Right atrium auricular region (tissue), 2 donors: ENCODE results near the gene TRMT10B. TPM values are rescaled to one million over a fixed set of nuclear protein-coding genes. Genes with fewer than 3 reads are reported as not detected.
"Not testable (repeated sequence)": the region's sequence is repeated elsewhere in the genome, so short reads cannot be mapped to it uniquely, and the experiment has no call there.

Experiments
- DNase-seq: peaks from one replicate; pipeline ENCODE4 v3.0.0-alpha.2; 2019; ENCODE audit warnings: low spot score
- H3K27ac ChIP-seq, 2 donors: fragments of 200-600 bp; sonication (generic); 1 replicate in 1 of 2; 2 replicates in 1 of 2; pipeline ENCODE4 v1.5.1; 2016 to 2019
- H3K27me3 ChIP-seq, 2 donors: fragments of 200-600 bp; sonication (generic); one replicate each; pipeline versions ENCODE4 v1.5.1 to v1.6.0; 2017 to 2019
- H3K36me3 ChIP-seq: fragments of 200-600 bp; sonication (generic); one replicate; pipeline ENCODE4 v1.5.1; 2016
- H3K4me1 ChIP-seq, 2 donors: fragments of 200-600 bp; sonication (generic); one replicate each; pipeline versions ENCODE4 v1.5.1 to v1.6.0; 2017 to 2019
- H3K4me3 ChIP-seq, 2 donors: fragments of 200-600 bp; sonication (generic); 1 replicate in 1 of 2; 2 replicates in 1 of 2; pipeline ENCODE4 v1.5.1; 2017 to 2019; ENCODE audit warnings: mild to moderate bottlenecking in 1 of 2, moderate library complexity in 1 of 2
- H3K9me3 ChIP-seq, 2 donors: fragments of 200-600 bp; sonication (generic); one replicate each; pipeline ENCODE4 v1.5.1; 2019
- CTCF ChIP-seq, 2 donors: fragments of 200-600 bp; sonication (generic); IDR thresholded peaks; one replicate each; pipeline ENCODE4 v1.5.1; 2019; ENCODE audit warnings: antibody characterized with exemption in 2 of 2
- total RNA-seq, 2 donors: library from RNA; depleted of rRNA; stranded (reverse); fragments of >200 nt; gene quantifications; one replicate each; pipeline ENCODE4 v1.1.0, GENCODE V29; 2016

The TRMT10B gene
- total RNA-seq, 2 donors from 2014 or later: 2.5 to 3.9 TPM

GRCh38 chr9:37761511-37761910 lies 7.9 kb downstream of the TRMT10B start:
- no peak for DNase-seq
- no peak overlapping the region for H3K27ac ChIP-seq
- no peaks in the 10 kb centered on the region for H3K9me3 ChIP-seq
- H3K4me1 ChIP-seq: no peaks in the 10 kb centered on the region
- H3K27me3 ChIP-seq: no peaks in the 10 kb centered on the region
- peaks cover 5% of the 10 kb centered on the region for H3K36me3 ChIP-seq
- TF ChIP-seq CTCF (IDR thresholded peaks at IDR 0.05): no peak
- H3K4me3 ChIP-seq: no peak overlapping the region

GRCh38 chr9:37765263-37765662 lies 11.7 kb downstream of the TRMT10B start:
- peaks cover 11% of the 10 kb centered on the region for H3K36me3 ChIP-seq
- not testable (repeated sequence) for H3K4me1 ChIP-seq

GRCh38 chr9:37769306-37769705 lies 15.7 kb downstream of the TRMT10B start:
- H3K36me3 ChIP-seq: peaks cover 41% of the 10 kb centered on the region

More at GRCh38 chr9:37765263-37765662, 11.7 kb downstream of the TRMT10B start:
- H3K27ac ChIP-seq, H3K4me3 ChIP-seq, DNase-seq, H3K27me3 ChIP-seq, H3K9me3 ChIP-seq: not testable (repeated sequence)

GRCh38 chr9:37769995-37770394 lies 16.4 kb downstream of the TRMT10B start:
- Histone ChIP-seq H3K36me3 (peaks cover 41% of the 10 kb centered on the region), H3K4me1 (no peaks in the 10 kb centered on the region), H3K9me3 (no peaks in the 10 kb centered on the region), H3K27ac (no peak overlapping the region), H3K27me3 (no peaks in the 10 kb centered on the region), H3K4me3 (no peak overlapping the region)
- TF ChIP-seq CTCF (IDR thresholded peaks at IDR 0.05): no peak
- DNase-seq: no peak

More at GRCh38 chr9:37769306-37769705, 15.7 kb downstream of the TRMT10B start:
- no peaks in the 10 kb centered on the region for H3K9me3 ChIP-seq
- H3K4me1 ChIP-seq: no peaks in the 10 kb centered on the region
- DNase-seq: no peak
- TF ChIP-seq CTCF (IDR thresholded peaks at IDR 0.05): no peak
- H3K4me3 ChIP-seq: no peak overlapping the region
- no peak overlapping the region for H3K27ac ChIP-seq
- H3K27me3 ChIP-seq: no peaks in the 10 kb centered on the region

GRCh38 chr9:37775216-37775919 lies 21.8 kb downstream of the TRMT10B start:
- Histone ChIP-seq H3K4me3 (no peak overlapping the region), H3K9me3 (no peaks in the 10 kb centered on the region), H3K4me1 (no peaks in the 10 kb centered on the region), H3K36me3 (peaks cover 73% of the 10 kb centered on the region), H3K27me3 (no peaks in the 10 kb centered on the region), H3K27ac (no peak overlapping the region)
- DNase-seq: no peak
- TF ChIP-seq CTCF (IDR thresholded peaks at IDR 0.05): no peak

- DNase-seq: no peak
- Histone ChIP-seq H3K36me3 (peaks cover 76% of the 10 kb centered on the region), H3K27me3 (no peaks in the 10 kb centered on the region), H3K27ac (no peak overlapping the region), H3K9me3 (no peaks in the 10 kb centered on the region), H3K4me1 (no peaks in the 10 kb centered on the region), H3K4me3 (no peak overlapping the region)
- no peak for TF ChIP-seq CTCF (IDR thresholded peaks at IDR 0.05)
Observed at GRCh38 chr9:37776328-37776727, 22.7 kb downstream of the TRMT10B start.
